Aorta (tissue), 5 donors: ENCODE measurements around the gene SH2D3A. TPM values are rescaled to one million over a fixed set of nuclear protein-coding genes. Genes with fewer than 3 reads are reported as not detected.
"Not testable (repeated sequence)": the region's sequence is repeated elsewhere in the genome, so short reads cannot be mapped to it uniquely, and the experiment has no call there.

Source experiments
- ATAC-seq: fragments of 200-7000 bp; cut with Tn5 transposase; one replicate; pipeline ENCODE4 v1.9.1; 2022; ENCODE audit warnings: moderate library complexity; ENCODE audit not compliant: low FRiP score
- DNase-seq, 2 donors: peaks; one replicate each; pipeline ENCODE4 v3.0.0-alpha.2; 2020
- H3K27ac ChIP-seq, 2 donors: one replicate each; pipeline ENCODE4 v1.5.1; 2013; ENCODE audit warnings: low read length in 2 of 2, mild to moderate bottlenecking in 2 of 2, moderate library complexity in 2 of 2, control low read depth in 1 of 2, inconsistent platforms in 1 of 2, low read depth in 1 of 2
- H3K27me3 ChIP-seq, 2 donors: one replicate each; pipeline ENCODE4 v1.6.1; 2013; ENCODE audit warnings: control low read depth in 1 of 2, low read length in 1 of 2, mild to moderate bottlenecking in 1 of 2, moderate library complexity in 1 of 2; ENCODE audit not compliant: insufficient read depth in 2 of 2, control insufficient read depth in 1 of 2
- H3K36me3 ChIP-seq, 2 donors: one replicate each; pipeline ENCODE4 v1.6.1; 2013; ENCODE audit warnings: control low read depth in 1 of 2, low read length in 1 of 2, mild to moderate bottlenecking in 1 of 2; ENCODE audit not compliant: insufficient read depth in 2 of 2, control insufficient read depth in 1 of 2
- H3K4me1 ChIP-seq, 2 donors: one replicate each; pipeline ENCODE4 v1.6.1; 2013; ENCODE audit warnings: low read length in 2 of 2, control low read depth in 1 of 2, mild to moderate bottlenecking in 1 of 2, moderate library complexity in 1 of 2; ENCODE audit not compliant: insufficient read depth in 2 of 2, control insufficient read depth in 1 of 2
- H3K4me3 ChIP-seq, 2 donors: one replicate each; pipeline ENCODE4 v1.5.1; 2013; ENCODE audit warnings: low read length in 2 of 2, control low read depth in 1 of 2, mild to moderate bottlenecking in 1 of 2
- H3K9me3 ChIP-seq: one replicate; pipeline ENCODE4 v1.6.1; 2013; ENCODE audit warnings: mild to moderate bottlenecking, low read length; ENCODE audit not compliant: control insufficient read depth
- WGBS, 2 donors: extraction: QIAGEN DNeasy Blood & Tissue Kit; methylation state at CpG; one replicate each; pipeline ENCODE4 v1.1.7; 2013; 5-methylcytosine and 5-hydroxymethylcytosine counted together
- intact Hi-C, 2 donors: fragments of 100-400 bp; cut with DNase I; formaldehyde crosslinking; loops; one replicate each; pipeline versions ENCODE4 v1.14.2 to v1.15.0; 2022
- polyA plus RNA-seq, 2 donors: library from polyadenylated mRNA; stranded (reverse); fragments of 200-250 nt; gene quantifications; one replicate each; pipeline ENCODE4 v1.2.3, GENCODE V29; 2013
- total RNA-seq, 2 donors: library from RNA; stranded (reverse); fragmentation: NEBNext Ultra II Directional; extraction: Animal tissue kit (Norgen Biotek cat#: 25700); gene quantifications; one replicate each; pipeline ENCODE4 v1.2.1, GENCODE V29; 2021
- donor health status: healthy with polysubstance abuse.
- donor health status: Bipolar disorder and iron deficiency.
- donor health status: DM: no; HTN: no; CAD: no.
- donor health status: DM: no; HTN: no; CAD: no.
- donor health status: DM: yes; HTN: yes; CAD: no.

The SH2D3A gene
- total and polyA plus RNA-seq, 4 donors: 0.26 to 4.1 (median 0.85) TPM

- no peak overlapping the region for H3K4me3 ChIP-seq
- no peaks in the 10 kb centered on the region for H3K9me3 ChIP-seq
- intact Hi-C loops: no loop called here
- no peaks in the 10 kb centered on the region for H3K27me3 ChIP-seq
- H3K36me3 ChIP-seq: no peaks in the 10 kb centered on the region
- WGBS, 2 donors: 88 to 93% methylated on average over 4 of the region's 4 CpGs
- ATAC-seq (no peak), DNase-seq (no peak)
- no peaks in the 10 kb centered on the region for H3K4me1 ChIP-seq
- no peak overlapping the region for H3K27ac ChIP-seq
Measured at GRCh38 chr19:6776999-6777398, 9.8 kb upstream of the SH2D3A start.

GRCh38 chr19:6776045-6776444 lies 8.8 kb upstream of the SH2D3A start:
- ATAC-seq, H3K27me3 ChIP-seq, H3K9me3 ChIP-seq, intact Hi-C loops, H3K27ac ChIP-seq, H3K4me1 ChIP-seq, H3K4me3 ChIP-seq, H3K36me3 ChIP-seq, DNase-seq: not testable (repeated sequence)

GRCh38 chr19:6774821-6775707 lies 7.8 kb upstream of the SH2D3A start:
- no peaks in the 10 kb centered on the region for H3K9me3 ChIP-seq
- whole genome bisulfite sequencing, 2 donors: 77 to 87% methylated on average over 11 of the region's 11 CpGs
- no peaks in the 10 kb centered on the region for H3K27me3 ChIP-seq
- peak in 1 of 2 donors; percentile 66 for DNase-seq
- no peaks in the 10 kb centered on the region for H3K4me1 ChIP-seq
- H3K36me3 ChIP-seq: no peaks in the 10 kb centered on the region
- ATAC-seq: no peak
- intact Hi-C loops: no loop called here
- no peak overlapping the region for H3K27ac ChIP-seq
- no peak overlapping the region for H3K4me3 ChIP-seq

- intact Hi-C loops: no loop called here
- no peaks in the 10 kb centered on the region for H3K4me1 ChIP-seq
- H3K36me3 ChIP-seq: no peaks in the 10 kb centered on the region
- peak; percentile 75 to 77 for DNase-seq
- no peak overlapping the region for H3K4me3 ChIP-seq
- H3K27ac ChIP-seq: no peak overlapping the region
- peak; percentile 53 for ATAC-seq
- 48 to 50% methylated on average over 8 of the region's 8 CpGs for WGBS, 2 donors
- no peaks in the 10 kb centered on the region for H3K27me3 ChIP-seq
- no peaks in the 10 kb centered on the region for H3K9me3 ChIP-seq
Measured at GRCh38 chr19:6773323-6773931, 6.2 kb upstream of the SH2D3A start.

- DNase-seq (no peak), ATAC-seq (peak; percentile 9)
- H3K4me1 ChIP-seq: no peaks in the 10 kb centered on the region
- 68 to 73% methylated on average over 11 to 14 of the region's 14 CpGs for WGBS, 2 donors
- no peak overlapping the region for H3K27ac ChIP-seq
- H3K9me3 ChIP-seq: no peaks in the 10 kb centered on the region
- intact Hi-C loops: no loop called here
- H3K36me3 ChIP-seq: no peaks in the 10 kb centered on the region
- H3K27me3 ChIP-seq: no peaks in the 10 kb centered on the region
- no peak overlapping the region for H3K4me3 ChIP-seq
Measured at GRCh38 chr19:6772866-6773322, 5.7 kb upstream of the SH2D3A start.

GRCh38 chr19:6772028-6772865 lies 5.0 kb upstream of the SH2D3A start, which contains the start of gene VAV1:
VAV1 (plus strand) TSS chr19:6772708; CDS start chr19:6772808, 100 bp downstream.
- 59 to 60% methylated on average over 19 to 25 of the region's 25 CpGs for WGBS, 2 donors
- Histone ChIP-seq H3K27ac (no peak within 1 kb of the TSS), H3K9me3 (no peaks in the 10 kb centered on the region), H3K4me1 (no peaks in the 10 kb centered on the region), H3K4me3 (no peak within 1 kb of the TSS), H3K27me3 (no peaks in the 10 kb centered on the region), H3K36me3 (no peaks in the 10 kb centered on the region)
- DNase-seq: peak; percentile 79 to 86
- intact Hi-C loops: no loop called here
- peak; percentile 45 for ATAC-seq

- H3K36me3 ChIP-seq, H3K27me3 ChIP-seq, H3K27ac ChIP-seq, H3K4me3 ChIP-seq, ATAC-seq, DNase-seq, H3K4me1 ChIP-seq, intact Hi-C loops, H3K9me3 ChIP-seq: not testable (repeated sequence)
- WGBS, 2 donors: 87 to 93% methylated on average over 7 of the region's 7 CpGs
Measured at GRCh38 chr19:6771648-6772027, 4.4 kb upstream of the SH2D3A start.

- no peaks in the 10 kb centered on the region for H3K27me3 ChIP-seq
- H3K4me1 ChIP-seq: no peaks in the 10 kb centered on the region
- no peak overlapping the region for H3K27ac ChIP-seq
- DNase-seq (no peak), ATAC-seq (no peak)
- intact Hi-C loops: no loop called here
- H3K4me3 ChIP-seq: no peak overlapping the region
- WGBS, 2 donors: 59 to 60% methylated on average over 11 of the region's 11 CpGs
- no peaks in the 10 kb centered on the region for H3K9me3 ChIP-seq
- no peaks in the 10 kb centered on the region for H3K36me3 ChIP-seq
Measured at GRCh38 chr19:6769006-6769619, 1.9 kb upstream of the SH2D3A start.
